HG02588 (cell line): Measurements from ENCODE around the gene MT1M.

ENCODE experiments used
- ATAC-seq: cut with Tn5 transposase; IDR thresholded peaks from one replicate; pipeline ENCODE4 v1.9.1; 2021; ENCODE audit warnings: mild to moderate bottlenecking, moderate library complexity; ENCODE audit not compliant: unreplicated experiment

Gene MT1M

DNA sequence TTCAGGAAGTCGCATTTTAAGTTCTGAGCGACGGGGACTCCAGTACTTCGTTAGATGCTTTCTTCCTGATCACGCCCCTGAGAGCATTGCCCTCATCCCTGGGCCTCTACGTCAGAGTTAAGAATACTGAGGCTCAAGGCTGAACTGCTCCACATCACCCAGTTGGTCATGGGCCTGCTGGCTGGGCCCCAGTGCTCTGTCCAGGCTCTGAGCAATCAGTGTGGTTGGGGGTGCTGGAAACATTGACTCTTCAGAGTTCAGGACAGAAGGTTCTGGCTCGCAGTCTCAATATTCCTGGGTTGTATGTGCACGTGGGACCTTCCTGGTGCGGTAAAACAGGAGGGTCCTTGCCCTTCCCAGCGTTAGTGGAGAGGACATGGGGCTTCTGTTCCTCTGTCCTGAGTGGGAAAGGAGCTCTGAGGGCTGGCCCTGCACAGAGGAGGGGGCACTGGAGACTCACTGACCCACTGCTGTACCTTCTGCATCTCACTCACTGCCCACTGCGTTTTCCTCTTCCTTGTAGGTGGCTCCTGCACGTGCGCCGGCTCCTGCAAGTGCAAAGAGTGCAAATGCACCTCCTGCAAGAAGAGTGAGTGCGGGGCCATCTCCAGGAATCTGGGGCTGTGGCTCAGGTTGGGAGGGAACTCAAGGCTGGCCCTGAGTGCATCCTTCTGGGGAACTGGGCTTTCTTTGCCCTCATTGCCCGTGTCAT, 6.4 kb upstream of the MT1M start:
- ATAC-seq: peak; percentile 10

DNA sequence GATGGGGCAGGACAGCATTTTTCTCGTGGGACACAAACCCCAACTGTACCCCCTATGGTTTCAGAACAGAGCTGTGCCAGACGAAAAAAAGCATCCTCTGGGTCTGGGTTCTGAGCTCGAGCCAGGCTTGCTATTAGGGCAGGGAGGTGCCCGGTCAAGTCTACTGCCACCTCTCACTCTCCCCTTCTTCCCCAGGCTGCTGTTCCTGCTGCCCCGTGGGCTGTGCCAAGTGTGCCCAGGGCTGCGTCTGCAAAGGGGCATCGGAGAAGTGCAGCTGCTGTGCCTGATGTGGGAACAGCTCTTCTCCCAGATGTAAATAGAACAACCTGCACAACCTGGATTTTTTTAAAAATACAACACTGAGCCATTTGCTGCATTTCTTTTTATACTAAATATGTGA, 5.8 kb upstream of the MT1M start:
- ATAC-seq: no peak

DNA sequence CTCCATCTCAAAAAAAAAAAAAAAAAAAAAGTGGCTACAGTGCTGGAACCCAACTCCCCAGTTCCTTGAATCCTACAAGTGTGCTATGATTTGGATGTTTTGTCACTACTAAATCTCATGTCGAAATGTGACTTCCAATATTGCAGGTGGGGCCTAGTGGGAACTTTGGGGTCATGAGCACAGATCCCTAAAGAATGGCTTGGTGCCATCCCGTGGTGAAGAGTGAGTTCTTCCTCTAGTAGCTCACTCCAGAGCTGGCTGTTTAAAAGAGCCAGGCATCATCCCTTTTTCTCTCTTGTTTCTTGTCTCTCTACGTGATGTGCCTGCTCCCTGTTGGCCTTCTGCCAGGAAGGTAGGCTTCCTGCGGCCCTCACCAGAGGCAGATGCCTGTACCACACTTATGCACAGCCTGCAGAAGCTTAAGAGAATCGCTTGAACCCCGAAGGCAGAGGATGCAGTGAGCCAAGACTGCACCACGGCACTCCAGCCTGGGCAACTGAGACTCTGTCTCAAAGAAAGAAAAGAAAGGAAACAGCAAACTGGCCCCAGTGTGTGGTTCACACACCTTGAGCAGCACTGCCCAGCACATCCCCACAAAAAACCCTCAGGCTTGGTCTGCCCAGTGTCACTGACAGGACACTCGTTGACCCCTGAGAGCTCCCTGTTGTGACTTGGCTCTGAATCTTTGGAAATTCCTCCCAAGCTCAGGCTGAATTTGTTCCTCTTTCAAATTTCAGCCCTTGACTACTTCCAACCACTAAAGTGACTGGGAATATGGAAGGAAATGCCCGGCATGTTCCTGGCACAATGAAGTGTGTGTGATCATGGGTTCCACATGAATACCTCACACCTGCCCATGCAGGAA, 3.7 kb upstream of the MT1M start:
- no peak for ATAC-seq

DNA sequence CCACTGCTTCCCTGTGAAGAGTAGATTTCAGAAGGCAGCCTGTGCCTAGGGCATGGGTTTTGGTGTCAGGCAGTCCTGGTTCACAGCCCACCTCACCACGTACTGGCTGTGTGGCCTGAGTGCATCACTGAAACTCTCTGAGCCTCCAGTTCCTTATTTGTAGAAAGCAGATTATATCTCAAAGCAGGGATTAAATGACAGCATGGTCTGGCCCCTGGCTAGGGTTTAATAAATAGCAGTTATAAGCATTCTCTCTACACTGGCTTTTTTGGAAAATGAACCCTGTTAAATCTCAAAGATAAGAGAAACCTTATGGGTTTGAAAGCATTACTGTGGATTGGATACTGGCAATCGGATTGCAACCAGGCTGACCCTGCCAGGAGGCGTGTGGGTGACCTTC, 2.9 kb upstream of the MT1M start:
- ATAC-seq: no peak

DNA sequence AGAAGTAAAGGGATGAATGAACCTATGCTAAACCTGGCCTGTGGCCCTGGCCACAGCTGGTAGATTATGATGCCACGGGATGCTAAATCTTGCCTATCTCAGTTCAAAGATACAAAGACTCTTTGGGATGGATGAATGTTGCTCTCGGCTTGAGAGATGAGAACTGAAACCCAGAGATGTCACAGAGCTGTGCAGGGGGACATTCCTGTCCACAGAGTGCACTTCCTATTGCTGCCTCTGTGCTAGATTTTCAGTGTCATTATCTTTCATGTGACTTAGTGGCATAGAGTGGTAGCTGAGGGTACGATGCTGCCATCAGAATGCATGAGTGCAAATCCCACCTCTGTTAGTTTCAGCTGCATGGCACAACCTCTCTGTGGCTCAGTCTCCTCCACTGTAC, 2.3 kb upstream of the MT1M start:
- peak; percentile 65 for ATAC-seq

DNA sequence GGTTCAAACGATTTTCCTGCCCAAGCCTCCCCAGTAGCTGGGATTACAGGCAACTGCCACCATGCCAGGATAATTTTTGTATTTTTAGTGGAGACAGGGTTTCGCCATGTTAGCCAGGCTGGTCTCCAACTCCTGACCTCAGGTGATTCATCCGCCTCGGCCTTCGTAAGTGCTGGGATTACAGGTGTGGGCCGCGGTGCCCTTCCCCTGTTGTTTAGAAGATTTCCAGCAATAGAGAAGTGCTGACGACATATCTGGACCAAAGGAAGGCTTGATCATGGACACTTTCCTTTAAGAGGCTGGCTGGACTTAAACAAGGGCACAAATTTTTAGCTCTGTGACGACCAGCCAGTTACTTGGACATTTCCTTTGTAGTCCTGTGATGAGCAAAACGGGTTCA, 1.3 kb upstream of the MT1M start:
- no peak for ATAC-seq

DNA sequence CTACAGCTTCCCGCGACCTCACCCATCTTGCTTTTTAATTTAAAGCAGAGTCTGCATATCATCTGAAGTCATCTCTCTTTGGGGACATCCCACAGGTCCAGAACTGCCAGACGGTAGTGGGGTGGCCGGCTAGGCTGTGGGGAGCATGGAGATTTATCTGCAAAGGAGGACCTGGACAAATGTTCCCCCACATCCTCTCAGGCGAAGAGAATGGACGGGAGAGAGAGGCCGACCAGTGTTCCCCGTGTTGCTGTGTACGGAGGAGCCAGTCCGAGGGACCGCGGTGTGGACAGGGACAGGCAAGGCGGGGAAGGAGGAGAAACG, 665 bp upstream of the MT1M start:
- no peak for ATAC-seq

DNA sequence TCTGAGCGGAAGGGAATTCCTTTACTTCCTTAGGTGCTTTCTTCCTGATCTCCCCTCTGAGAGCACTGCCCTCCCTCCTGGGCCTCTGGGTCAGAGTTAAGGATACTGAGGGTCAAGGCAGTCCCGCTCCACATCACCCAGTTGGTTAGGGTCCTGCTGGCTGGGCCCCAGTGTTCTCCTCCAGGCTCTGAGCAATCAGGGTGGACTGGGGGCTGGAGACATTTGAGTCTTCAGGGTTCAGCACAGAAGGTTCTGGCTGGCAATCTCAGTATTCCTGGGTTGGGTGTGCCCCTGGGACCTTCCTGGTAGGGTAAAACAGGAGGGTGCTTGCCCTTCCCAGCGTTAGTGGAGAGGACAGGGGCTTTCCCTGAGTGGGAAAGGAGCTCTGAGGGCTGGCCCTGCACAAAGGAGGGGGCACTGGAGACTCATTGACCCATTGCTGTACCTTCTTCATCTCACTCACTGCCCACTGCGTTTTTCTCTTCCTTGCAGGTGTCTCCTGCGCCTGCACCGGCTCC, 448 bp downstream of the MT1M start:
- no peak for ATAC-seq

DNA sequence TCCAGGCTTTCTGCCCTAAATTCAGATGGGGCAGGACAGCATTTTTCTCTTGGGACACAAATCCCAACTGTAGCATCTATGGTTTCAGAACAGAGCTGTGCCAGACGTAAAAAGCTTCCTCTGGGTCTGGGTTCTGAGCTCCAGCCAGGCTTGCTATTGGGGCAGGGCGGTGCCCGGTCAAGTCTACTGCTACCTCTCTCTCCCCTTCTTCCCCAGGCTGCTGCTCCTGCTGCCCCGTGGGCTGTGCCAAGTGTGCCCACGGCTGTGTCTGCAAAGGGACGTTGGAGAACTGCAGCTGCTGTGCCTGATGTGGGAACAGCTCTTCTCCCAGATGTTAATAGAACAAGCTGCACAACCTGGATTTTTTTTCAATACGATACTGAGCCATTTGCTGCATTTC, 1.1 kb downstream of the MT1M start:
- no peak for ATAC-seq

DNA sequence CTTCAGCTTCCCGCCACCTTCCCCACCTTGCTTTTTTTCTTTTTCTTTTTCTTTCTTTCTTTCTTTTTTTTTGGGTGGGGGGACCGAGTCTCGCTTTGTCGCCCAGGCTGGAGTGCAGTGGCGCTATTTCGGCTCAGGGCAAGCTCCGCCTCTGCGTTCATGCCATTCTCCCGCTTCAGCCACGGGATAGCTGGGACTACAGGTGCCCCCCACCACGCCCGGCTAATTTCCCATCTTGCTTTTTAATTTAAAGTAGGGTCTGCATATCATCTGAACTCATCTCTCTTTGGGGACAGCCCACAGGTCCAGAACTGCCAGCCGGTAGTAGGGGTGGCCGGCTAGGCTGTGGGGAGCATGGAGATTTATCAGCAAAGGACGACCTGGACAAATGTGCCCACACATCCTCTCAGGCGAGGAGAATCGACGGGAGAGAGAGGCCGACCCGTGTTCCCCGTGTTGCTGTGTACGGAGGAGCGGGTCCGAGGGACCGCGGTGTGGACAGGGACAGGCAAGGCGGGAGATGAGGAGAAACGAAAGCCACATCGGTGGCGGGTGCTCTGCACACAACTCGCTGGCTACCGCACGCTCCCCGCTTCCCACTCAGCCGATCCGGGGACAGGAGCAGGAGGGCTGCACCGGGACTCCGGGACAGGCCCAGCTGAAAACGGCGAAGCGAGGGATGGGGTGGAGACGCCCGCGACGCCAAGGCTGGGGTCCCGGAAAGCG, 2.4 kb downstream of the MT1M start:
- ATAC-seq: no peak

DNA sequence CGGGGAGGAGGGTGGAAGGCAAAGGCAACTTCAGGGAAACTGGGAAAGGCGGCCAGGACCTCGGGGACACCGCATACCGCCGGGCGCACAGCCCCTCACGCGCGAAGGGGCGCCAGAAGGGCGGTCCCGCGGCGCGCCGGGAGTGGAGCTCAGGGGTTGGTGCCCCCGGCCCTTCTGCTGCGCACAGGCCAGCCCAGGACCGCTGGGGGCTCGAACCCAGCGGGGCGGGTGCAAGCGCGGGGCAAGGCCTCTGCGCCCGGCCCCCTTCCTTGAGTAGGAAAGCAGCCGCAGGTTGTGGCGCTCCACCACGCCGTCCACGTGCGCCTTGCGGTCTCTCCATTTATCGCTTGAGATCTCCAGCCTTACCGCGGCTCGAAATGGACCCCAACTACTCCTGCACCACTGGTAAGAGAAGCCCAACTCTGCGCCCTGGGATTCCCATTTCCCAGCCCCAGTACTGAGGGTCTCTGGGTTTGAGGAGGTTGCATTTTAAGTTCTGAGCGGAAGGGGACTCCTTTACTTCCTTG, 3.0 kb downstream of the MT1M start:
- ATAC-seq: no peak

DNA sequence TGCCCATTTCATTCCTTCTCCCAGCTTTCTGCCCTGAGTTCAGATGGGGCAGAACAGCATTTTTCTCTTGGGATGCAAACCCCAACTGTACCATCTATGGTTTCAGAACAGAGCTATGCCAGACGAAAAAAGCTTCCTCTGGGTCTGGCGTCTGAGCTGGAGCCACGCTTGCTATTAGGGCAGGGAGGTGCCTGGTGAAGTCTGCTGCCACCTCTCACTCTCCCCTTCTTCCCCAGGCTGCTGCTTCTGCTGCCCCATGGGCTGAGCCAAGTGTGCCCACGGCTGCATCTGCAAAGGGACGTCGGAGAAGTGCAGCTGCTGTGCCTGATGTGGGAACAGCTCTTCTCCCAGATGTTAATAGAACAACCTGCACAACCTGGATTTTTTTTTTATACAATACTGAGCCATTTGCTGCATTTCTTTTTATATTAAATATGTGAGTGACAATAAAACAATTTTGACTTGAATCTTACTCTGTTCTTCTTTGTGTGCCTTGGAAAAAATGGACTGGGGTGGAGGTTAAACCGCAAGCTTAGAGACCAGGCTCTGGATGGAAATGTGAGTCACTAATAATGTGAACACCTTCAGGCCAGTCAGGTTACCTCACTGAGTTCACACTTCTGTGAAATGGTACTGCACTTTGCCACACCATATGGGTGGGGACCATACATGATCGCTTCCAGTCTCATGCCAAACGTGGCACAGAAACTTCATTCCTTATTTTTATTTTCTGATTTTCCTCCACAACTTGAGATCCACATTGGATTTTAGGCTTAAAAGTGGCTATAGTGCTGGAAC, 4.4 kb downstream of the MT1M start:
- no peak for ATAC-seq

DNA sequence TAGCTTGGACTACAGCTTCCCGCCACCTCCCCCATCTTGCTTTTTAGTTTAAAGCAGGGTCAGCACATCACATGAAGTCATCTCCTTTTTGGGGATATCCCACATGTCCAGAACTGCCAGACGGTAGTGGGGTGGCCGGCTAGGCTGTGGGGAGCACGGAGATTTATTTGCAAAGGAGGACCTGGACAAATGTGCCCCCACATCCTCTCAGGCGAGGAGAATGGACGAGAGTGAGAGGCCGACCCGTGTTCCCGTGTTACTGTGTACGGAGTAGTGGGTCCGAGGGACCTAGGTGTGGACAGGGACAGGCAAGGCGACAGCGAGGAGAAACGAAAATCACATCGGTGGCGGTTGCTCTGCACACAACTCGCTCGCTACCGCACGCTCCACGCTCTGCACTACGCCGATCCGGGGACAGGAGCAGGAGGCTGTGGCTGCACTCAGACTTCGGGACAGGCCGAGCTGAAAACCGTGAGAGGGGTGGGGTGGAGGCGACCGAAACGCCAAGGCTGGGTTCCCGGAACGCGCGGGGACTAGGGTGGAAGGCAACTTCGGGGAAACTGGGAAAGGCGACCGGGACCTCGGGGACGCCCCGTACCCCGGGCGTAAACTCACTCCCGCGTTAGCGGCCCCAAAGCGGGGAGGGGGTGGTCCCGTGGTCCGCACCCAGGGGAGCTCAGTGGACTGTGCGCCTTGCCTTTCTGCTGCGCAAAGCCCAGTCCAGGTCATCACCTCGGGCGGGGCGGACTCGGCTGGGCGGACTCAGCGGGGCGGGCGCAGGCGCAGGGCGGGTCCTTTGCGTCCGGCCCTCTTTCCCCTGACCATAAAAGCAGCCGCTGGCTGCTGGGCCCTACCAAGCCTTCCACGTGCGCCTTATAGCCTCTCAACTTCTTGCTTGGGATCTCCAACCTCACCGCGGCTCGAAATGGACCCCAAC, 5.6 kb downstream of the MT1M start, which contains the start of gene MT1A:
Gene MT1A (plus strand): TSS at position 853 of the 937 bp plus-strand sequence. CDS start 73 bp downstream, at position 926.
- no peak for ATAC-seq

DNA sequence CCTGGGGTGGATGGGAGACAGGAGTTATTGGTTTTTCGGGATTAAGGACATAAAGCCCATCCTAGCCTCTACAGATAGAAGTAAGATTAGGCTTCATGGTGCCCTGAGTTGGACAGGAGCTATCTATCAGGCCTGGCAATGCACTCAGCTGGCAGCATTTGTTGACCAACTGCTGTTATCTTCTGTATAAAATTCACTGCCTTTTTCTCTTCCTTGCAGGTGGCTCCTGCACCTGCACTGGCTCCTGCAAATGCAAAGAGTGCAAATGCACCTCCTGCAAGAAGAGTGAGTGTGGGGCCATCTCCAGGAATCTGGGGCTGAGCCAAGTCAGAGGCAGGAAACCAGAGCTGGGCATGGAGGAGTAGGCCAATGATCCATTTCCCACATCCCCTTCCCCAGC, 6.6 kb downstream of the MT1M start:
- no peak for ATAC-seq

DNA sequence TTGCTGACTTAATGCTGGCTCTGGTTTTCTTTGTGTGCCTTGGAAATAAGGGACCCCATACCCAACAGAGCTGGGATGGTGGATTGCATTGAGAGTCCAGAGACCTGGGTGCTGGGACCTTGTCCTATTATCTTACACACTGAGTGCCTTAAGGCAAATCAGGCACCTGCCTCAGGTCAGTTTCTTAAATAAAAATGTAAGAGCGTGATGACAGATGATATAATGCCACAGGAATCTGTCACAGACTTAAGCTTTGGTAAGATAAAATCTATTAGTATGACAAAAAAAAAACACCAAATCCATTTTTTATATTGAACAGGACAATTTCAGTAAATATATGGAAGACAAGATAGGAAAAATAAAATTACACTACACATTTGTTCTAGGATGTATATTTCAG, 7.6 kb downstream of the MT1M start:
- no peak for ATAC-seq

DNA sequence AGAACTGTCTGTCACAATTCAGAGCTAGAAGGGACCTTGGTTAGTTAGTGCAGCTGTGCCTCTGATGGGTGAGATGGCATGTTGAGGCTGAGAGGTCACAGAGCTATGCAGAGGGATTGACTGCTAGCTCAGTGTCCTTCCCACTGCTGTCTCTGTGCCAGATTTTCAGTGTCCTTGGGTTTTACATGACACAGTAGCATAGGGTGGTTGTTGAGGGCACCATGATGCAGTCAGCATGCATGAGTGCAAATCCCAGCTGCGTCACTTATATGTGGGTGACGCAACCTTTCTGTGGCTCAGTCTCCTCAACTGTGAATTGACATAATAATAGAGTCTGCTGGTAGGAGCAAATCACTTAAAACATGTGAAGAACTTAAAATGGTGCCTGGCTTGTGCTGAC, 8.7 kb downstream of the MT1M start:
- no peak for ATAC-seq

DNA sequence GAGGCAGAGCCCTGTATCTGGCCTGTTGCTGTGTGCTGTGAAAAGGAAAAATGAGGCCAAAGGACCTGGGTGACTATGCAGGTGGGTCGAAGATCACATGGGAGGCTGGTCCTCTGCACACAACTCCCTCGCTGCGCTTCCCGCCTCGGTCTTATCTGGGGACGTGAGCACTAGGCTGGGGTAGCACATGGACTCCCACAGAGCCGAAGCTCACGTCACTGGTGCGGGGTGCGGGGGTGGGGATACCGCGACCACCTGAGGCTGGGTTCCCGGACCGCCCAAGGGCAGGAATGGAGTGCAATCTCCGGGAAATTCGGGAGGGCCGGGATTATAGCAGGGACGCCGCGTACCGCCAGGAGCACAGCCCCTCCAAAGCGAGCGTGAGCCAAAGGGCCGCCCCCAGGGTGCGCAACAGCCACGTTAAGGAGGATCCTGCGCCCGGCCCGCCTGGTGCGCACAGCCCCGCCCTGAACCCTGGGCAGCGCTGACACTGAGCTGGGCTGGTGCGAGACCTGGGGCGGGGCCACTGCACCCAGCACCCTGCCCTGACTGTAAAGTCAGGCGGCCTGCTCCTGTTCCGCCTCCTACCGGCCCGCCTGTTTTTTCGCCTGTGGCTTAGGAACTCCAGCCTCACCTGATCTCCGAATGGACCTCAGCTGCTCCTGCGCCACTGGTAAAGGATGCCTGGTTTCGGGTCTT, 10.8 kb downstream of the MT1M start:
- ATAC-seq: peak; percentile 82

DNA sequence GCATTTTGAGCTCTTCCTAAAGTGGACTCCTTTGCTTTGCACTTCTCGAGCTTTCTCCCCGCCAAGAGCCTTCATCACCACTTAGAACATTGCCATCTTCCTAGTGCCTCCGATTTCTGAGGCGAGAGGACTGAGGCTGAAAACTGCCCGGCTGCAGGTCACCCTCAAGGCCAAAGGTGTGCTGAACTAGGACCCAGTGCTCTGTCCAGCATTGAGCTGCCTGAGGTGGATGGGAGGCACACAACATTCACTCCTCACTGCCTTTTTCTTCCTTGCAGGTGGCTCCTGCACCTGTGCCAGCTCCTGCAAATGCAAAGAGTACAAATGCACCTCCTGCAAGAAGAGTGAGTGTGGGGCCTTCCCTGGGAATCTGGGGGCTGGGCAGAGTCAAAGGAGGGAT, 11.4 kb downstream of the MT1M start:
- no peak for ATAC-seq

DNA sequence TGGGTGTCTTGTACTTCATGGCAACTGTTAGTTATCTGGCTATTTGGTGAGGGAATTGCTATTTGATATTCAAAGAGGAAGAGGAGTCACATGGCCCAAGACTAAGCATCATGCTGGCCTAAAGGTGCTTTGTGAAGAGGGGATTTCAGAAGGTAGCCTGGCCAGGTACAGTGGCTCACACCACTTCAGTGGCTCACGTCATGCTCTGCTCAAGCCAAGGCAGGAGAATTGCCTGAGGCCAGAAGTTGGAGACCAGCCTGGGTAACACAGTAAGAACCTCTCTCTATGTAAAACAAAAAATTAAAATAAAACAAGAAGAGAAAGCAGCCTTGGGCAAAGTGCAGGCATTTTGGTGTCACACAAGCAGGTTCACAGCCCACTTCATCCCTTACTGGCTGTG, 12.9 kb downstream of the MT1M start:
- ATAC-seq: no peak
